Measurements from ENCODE around the gene SULT1A2.
"Not testable (repeated sequence)": the region's sequence is repeated elsewhere in the genome, so short reads cannot be mapped to it uniquely, and the experiment has no call there.

SULT1A2 gene

DNA sequence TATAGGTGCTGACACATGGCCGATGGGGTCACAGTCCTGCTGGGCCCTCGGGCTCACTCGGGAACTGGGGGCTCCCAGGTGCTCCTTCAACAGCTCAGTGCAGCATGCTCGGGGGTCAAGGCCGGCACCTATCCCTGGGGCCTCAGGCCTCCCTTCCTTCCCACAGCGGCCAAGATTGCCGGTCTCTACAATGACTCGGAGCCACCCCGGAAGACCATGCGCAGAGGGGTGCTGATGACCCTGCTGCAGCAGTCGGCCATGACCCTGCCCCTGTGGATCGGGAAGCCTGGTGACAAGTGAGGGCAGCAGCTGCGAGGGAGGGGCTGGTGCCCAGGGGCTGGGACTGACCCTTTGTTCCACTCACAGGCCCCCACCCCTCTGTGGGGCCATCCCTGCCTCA, 6.9 kb downstream of the SULT1A2 start:
- DNase-seq = no peak

DNA sequence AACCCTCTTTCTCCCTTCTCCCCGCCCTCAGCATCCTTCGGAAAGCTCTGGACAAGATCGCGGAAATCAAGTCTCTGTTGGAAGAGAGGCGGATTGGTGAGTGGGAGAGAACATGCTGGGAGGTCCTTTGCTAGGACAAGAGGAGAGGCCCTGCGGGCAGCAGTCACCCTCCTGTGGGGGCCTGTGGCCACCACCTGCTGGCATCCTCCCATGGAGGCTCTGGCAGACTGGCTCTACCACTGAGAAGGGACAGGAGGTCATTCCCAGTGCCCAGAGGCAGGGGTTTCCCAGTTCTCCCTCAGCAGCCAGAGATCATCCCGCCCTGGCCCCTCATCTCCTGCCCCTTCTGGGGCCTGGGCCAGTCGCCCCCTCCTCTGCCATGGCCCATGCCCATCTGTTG, 7.8 kb downstream of the SULT1A2 start:
- DNase-seq = no peak

DNA sequence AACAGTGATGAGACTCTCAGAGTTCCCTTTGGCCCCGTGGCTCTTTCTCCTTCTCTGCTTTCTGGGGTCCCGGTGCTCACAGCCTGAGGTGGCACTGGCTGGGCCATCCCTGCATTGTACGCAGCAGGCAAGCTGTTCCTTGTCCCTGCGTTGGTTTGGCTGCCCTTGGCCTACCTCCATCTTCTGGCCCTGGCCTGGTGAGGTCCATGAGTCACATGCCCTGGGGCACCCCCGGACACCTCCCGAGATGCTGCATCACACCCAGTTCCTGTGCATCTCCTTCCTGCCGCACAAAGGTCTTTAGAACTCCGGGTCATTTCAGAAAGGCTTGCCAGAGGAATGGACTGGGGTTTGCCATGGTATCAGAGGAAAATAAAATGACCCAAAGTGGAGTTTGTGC, 9.5 kb downstream of the SULT1A2 start:
- DNase-seq = no peak

DNA sequence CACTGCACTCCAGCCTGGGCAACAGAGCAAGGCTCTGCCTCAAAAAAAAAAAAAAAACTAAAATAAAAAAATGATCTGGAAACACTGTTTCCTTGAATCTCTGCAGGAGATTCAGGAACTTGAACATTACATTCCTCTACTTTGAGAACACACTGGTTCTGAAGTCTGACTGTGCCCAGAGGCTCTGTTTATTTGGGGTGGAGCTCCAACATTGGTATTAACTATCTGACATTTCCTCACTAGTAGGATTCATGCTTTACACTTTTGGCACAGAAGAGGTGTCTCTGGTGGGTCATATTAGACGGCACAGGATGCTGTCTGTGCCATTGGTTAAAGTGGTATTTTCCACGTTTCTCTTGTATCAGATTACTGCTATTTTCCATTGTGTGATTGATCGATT, 10.4 kb downstream of the SULT1A2 start:
- DNase-seq = no peak

DNA sequence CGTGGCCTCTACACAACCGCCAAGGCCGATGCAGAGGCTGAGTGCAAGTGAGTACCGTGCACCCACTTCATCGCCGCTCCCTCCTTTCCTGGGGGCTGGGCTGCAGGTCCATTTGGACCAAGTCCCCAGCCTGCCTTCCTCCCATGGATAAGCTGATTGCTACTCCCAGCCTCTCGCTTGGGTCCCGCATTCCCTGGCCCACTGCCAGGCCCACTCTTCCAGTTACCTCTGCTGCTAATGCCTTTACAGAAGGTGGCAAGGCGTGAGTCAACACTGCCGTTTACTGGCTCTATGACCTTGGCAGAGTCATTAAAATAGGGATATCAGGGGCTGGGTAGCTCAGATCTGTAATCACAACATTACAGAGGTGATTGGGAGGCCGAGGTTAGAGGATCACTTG, 11.2 kb downstream of the SULT1A2 start:
- DNase-seq = no peak

DNA sequence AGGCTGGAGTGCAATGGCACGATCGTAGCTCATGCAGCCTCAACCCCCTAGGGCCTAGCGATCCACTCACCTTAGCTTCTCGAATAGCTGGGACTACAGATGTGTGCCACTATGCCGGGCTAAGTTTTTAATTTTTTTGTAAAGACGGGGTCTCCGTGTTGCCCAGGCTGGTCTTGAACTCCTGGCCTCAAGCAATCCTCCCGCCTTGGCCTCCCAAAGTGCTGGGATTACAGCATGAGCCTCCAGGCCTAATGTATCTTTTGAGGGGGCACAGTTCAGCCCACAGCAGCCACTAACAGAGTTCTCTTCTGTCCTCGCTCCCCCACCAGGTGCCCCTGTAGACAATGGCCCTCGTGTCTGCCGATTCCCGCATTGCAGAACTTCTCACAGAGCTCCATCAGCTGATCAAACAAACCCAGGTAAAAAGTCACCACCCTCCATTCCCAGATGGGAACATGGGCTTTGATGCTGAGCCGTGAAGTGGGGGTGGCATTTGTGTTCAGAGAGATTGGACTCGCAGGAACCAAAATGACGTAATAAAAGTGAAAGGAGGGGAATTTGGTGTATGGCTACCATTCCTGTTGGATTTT, 16.0 kb downstream of the SULT1A2 start:
- DNase-seq = no peak

DNA sequence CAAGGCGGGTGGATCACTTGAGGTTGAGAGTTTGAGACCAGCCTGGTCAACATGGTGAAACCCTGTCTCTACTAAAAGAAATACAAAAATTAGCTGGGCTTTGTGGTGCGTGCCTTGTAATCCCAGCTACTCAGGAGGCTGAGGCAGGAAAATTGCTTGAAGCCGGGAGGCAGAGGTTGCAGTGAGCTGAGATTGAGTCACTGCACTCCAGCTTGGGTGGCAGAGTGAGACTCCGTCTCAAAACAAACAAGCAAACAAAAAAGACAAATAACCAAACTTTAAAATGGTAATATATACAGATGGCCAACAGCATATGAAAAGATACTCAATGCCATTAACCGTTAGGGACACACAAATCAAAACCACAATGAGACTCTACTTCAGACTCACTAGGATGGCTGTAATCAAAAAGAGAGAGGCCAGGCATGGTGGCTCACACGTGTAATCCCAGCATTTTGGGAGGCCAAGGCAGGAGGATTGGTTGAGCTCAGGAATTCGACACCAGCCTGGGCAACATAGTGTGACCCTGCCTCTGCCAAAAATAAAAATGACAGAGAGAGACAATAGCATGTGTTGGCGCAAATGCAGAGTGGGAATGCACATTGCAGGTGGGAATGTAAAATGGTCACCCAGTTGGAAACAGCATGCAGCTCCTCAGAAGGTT, 21.3 kb downstream of the SULT1A2 start:
- DNase-seq = no peak

DNA sequence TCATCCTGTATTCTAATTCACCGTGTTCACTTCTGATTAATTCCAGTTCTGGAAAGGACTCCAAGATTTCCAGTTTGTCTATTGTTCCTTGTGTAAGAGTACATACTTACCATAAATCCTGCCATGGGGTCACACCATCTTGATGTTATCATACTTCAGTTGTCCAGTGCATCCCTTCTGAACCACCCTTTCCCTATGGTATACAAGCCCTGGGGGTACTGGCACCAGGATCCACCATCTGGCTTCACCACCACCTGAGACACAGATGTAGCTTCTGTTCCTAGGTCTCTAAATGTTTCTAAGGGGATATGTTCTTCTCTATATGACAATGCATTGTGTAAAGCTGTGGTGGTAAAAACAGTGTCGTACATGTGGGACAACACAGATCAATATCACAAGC, 21.9 kb downstream of the SULT1A2 start:
- no peak for DNase-seq

DNA sequence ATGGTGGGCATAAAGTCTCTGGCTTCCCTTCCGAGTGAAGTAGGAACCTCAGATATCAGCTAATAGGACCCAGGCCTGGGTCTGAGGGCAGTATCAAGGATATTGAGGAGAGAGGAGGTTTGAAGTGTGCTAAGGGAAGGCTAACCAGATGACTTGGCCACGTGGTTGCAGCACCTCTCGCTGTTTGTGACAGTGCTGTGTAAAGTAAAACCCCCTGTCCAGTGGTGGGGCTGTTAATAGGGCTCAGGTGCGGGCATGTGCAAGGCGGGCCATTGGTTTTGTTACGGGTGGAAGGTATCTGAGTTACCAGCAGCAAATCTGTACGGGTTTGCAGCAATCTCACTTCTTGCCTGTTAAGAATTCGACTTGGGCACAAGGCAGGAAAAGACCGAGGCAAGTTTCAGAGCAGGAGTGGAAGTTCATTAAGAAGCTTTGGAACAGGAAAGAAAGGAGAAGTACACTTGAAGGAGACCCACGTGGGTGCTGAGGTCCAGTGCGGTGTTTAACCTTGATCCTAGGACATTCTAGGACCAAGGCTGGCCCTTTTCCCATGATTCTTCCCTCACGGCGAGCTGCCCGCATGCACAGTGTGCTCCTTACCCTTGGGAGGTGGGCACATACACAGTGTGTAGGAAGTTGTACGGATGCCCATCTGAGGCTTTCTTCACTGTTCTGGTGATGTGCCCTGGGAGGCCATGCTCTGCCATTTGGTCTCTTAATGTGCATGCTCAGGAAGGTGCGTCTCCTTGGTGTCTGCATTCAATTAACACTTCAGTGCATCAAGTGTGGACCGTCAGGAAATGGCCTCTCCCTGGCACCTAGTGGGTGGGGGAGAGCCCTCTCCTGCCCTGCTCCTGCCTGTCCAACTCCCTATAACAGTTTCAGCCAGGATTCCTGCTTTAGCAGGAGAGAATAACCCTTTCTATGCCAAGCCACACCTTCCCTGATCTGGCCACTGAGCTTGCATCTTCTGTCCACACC, 22.8 kb downstream of the SULT1A2 start:
- no peak for DNase-seq

DNA sequence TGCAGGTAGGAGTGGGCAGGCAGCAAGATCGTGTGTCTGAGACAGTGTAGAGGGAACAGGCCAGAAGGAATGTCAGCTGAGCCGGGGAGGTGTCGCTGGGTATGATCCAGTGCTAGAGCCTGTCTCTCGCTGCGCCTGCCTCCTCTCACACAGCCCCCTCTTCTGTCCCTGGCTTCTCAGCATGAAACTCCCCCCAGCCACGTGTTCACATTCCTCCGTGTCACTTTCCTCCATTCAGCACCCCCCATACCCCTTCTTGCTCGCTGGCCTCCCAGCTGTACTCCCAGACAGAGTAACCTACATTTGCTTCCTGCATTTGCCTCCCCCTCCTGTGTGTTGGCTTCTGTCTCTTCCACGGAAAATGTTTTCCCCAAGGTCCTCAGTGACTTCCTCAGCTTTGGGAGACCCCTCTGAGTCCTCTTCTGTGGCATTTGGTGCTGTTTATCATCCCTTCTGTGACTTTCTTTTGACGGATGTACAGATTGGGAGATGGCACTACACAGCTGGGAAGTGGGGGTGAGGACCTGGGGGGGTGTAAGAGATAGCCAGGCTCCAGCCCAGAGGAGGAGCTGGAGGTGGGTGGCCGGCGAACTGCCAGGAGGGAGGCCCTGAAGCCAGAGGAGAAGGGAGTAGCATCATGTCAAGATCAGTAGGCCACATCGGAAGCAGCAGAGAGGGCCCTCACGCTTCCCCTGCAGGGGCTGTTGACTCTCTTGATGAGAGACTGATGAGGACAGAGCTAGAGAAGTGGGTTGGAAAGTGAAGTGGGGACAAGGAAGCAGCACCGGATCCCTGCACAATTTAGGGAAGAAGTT, 23.9 kb downstream of the SULT1A2 start:
- DNase-seq = no peak

DNA sequence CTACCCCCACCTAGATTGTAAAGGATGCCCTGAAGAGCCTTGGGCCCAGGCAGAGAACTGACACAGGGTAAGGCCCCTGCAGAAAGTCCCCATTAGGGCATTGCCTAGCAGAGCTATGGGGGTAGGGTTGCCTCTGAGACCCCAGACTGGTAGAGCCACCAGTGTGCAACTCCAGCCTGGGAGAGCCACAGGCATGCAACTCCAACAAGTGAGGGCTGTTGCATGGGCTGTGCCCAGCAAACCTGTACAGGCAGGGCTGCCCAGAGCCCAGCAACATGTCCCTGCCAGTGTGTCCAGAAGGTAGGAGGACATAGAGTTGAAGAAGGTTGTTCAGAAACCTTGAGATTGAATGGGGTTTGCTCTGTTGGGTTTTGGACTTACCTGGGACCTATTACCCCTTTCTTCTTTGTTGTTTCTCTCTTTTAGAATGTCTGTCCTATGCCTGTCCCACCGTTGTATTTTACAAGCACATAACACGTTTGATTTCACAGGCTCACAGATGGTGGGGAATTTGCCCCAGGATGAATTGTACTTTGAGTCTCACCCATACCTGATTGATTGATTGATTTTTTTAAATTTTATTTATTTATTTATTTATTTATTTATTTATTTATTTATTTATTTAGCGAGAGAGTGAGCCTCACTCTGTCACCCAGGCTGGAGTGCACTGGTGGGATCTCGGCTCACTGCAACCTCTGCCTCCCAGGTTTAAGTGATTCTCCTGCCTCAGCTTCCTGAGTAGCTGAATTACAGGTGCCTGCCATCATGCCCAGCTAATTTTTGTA, 26.7 kb downstream of the SULT1A2 start:
- no peak for DNase-seq

DNA sequence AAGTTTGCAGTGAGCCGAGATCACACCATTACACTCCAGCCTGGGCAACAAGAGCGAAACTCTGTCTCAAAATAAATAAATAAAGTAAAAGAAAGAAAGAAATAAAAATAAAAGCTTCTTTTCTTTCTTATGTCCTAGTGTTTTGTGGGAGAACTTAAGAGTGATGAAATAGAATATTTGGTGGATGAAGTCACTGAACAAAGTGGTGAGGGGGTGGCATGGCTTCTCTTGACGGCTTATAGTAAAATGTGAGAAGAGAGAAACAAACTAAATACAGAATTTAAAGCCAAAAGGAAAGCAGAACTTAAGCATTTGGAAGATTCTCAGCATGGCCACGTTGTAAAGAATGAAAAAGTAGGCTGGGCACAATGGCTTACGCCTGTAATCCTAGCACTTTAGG, 27.8 kb downstream of the SULT1A2 start:
- DNase-seq = no peak

DNA sequence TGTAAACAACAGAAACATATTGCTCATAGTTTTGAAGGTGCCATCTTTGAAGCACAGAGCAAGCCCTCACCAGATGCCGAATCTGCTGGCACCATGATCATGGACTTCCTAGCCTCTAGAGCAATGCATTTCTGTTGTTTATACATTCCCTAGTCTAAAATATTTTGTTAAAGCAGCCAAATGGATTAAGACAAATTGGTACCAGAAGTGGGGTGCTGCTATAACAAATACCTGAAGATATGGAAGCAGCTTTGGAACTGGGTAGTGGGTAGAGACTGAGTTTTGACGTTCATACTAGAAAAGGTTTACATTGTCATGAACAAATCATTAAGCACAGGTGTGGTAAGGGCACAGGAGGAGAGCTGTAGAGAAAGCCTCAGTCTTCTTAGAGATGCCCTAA, 29.6 kb downstream of the SULT1A2 start:
- DNase-seq = no peak

DNA sequence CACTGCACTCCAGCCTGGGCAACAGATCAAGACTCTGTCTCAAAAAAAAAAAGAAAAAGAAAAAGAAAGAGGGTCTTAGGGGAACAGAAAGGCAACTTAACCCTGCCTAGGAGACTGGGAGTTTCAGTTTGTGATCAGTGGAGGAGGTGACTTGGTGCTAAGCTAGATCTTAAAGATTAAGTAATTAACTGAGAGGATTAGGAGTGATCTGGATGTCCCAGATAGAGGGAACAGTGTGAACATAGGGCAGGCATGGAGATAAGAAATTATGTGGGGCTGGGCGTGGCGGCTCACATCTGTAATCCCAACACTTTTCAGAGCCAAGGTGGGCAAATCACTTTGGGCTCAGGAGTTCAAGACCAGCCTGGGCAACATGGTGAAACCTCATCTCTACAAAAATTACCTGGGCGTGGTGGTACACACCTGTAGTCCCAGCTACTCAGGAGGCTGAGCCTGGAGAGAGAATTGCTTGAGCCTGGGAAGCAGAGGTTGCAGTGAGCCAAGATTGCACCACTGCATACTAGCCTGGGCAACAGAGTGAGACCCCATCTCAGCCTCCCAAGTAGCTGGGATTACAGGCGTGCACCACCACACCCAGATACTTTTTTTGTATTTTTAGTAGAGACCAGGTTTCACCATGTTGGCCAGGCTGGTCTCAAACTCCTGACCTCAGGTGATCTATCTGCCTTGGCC, 30.5 kb downstream of the SULT1A2 start:
- not testable (repeated sequence) for DNase-seq

DNA sequence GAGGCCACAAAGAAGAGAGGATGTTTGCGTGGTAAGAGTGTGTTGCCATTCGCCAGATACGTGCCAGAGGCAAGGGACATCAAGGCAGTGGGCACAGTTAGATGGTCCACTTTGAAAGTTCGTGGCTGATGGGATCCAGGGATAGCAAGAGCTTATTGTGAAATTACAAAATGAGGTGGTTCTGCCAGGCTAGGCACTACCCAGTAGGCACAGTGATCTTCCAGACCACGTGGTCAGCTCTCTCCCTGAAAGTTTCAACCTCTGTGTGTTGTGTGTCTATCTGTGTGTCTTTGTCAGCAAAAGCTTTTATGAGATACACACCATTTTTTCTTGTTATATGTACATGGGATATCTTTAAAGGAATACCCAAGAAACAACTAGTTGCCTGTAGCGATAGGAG, 33.6 kb downstream of the SULT1A2 start:
- DNase-seq = no peak

DNA sequence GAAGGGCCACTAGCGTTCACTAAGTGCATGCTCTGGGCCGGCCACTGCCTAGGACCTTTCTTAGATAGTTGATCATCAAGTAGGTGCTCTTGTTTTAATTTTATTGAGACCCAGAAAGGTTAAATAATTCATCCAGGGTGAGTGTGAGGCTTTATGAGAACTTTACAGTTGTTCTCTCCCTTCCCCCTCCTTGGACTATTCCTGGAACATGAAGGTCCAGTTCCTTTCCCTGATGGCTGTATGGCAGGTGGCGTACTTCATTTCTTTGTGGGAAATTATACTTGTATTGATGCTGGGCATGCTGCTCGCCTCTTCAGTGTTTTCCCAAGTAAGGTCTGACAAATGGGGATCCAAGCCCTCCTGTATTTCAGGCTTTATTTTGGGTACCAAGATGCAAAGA, 34.7 kb downstream of the SULT1A2 start:
- no peak for DNase-seq

DNA sequence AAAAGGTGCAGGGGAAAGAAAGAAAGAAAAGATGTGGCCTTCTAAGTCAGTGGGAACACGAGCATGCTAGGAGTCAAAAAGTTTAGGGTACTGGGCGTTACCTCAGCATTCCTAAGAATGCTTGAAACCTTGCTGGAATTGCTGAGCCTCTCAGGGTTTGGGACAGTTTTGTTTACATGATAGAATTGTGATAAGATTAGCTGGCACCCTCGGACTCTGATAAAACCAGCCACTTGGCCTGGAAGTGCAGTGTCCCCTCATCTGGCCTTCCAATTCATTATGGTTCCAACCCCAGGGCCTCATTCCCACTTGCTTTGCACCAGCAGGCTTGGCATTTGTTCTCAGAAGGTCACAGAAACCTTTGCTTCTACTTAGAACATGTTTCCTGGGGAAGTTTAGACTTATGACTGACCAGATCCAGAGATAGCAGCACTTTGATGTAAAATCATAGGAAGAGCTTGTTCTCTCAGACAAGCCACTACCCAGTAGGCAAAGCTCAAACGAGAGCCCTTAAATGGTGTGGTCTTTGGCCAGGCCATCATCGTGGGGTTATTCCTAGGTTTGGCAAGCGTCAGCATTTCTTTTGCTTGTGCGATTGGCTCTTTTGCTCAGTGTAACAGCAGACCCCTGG, 35.2 kb downstream of the SULT1A2 start:
- no peak for DNase-seq

DNA sequence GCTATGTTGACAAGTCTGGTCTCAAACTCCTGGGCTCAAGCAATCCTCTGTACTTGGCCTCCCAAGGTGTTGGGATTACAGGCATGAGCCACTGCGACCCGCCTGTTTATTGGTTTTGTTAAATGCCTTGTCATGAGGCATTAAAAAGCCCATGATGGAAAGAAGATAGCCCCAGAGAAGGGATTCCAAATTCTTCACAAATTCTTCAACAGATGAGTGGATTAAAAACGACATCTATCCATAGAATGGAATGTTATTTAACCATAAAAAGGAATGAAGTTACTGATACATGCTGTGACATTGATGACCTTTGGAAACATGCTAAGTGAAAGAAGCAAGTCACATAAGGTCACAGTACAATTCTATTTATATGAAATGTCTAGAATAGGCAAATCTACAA, 38.4 kb downstream of the SULT1A2 start:
- no peak for DNase-seq

DNA sequence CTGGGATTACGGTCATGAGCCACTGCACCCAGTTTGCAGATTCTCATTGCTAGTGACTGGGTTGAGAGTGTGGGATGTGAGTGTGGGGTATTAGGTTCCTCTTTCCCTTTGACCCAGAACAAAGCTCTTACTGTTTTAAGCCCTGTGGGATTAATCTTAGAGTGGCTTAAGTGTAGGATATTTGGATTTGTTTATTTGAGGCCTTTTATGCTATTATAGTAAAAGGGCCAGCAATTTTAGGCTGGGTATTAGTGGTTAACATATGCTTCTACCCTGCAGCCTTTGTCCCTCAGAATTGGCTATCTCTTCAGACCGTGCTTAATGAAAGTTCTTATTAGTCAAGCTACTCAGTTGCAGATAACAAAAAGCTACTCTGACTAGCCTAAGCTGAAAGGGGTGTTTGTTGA, 39.9 kb downstream of the SULT1A2 start:
- no peak for DNase-seq

DNA sequence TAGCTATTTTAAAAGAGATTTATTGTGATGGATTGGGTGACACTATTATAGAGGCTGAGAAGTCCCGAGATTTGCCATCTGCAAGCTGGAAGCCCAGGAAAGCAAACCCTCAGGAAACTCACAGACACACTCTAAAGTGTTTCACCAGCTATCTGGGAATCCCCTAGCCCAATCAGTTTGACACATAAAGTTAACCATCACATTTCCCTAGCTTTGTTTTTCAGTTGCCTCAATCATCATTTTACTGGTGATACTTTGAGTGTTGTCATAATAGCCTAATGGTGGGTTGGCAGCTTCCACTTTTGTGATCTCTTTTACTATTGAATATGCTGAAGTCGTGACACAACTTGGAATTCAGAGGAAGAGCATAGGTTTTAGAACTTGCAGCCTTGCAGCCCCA, 41.3 kb downstream of the SULT1A2 start:
- DNase-seq = no peak
